ENCODE results near the gene CDS1. TPM values are rescaled to one million over a fixed set of nuclear protein-coding genes. Genes with fewer than 3 reads are reported as not detected.
A peak's percentile ranks its signal among the peaks of the same experiment; 100 is the strongest.
"Not testable (repeated sequence)": the region's sequence is repeated elsewhere in the genome, so short reads cannot be mapped to it uniquely, and the experiment has no call there.

CDS1 gene
- total RNA-seq (1 to 10 TPM; 3.2 to 7.1 (median 4.5) TPM), polyA plus RNA-seq (1 to 10 TPM; 2.7 to 4.6 TPM)

DNA sequence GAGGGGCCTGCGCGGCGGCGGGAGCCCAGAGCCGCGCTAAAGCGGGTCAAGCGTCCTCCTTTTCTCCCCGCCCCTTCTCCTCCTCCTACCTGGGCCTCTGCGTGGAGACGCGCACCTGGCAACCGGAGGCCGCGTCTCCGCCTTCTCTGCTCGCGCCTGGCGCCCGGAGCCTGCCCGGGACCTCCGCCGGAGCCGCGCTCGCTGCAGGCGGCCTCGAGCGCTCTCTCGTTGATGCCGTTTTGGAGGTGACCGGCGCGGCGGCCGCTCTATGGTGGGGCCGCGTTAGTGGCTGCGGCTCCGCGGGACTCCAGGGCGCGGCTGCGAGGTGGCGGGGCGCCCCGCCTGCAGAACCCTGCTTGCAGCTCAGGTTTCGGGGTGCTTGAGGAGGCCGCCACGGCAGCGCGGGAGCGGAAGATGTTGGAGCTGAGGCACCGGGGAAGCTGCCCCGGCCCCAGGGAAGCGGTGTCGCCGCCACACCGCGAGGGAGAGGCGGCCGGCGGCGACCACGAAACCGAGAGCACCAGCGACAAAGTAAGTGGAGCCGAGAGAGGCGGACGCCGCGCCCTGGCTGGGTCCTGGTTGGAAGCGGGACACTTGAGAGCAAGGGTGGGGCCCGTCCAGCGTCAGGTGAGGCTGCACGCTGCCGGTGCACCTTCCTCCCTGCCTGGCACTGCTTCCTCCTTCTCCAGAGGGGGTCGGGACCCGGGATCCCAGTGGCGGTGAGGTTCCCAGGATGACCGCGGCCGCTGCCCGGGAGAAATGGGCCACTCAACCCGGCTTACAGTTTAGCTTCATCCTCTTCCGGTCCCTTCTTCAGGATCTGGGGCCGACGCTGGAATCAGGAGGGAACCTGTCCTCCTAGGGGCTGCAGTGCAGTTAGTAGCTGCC lies at the start of gene CDS1:
TSS of gene CDS1 (plus strand) at position 140 of the 888 bp plus-strand sequence. CDS start at position 415, 275 bp downstream.
- Histone ChIP-seq H3K27ac (peak within 1 kb of the TSS; percentile 87 to 90 (median 88)), H3K27me3 (no peaks in the 10 kb centered on the region), H3K4me3 (peak within 1 kb of the TSS; percentile 71 to 89 (median 83)), H3K36me3 (no peaks in the 10 kb centered on the region), H3K9me3 (no peaks in the 10 kb centered on the region), H3K4me1 (peaks cover 6 to 20% (median 11%) of the 10 kb centered on the region in 3 donors)
- WGBS, 2 donors: 0 to 1% methylated on average over 66 to 88 of the region's 88 CpGs
- TF ChIP-seq, protein P1, sequence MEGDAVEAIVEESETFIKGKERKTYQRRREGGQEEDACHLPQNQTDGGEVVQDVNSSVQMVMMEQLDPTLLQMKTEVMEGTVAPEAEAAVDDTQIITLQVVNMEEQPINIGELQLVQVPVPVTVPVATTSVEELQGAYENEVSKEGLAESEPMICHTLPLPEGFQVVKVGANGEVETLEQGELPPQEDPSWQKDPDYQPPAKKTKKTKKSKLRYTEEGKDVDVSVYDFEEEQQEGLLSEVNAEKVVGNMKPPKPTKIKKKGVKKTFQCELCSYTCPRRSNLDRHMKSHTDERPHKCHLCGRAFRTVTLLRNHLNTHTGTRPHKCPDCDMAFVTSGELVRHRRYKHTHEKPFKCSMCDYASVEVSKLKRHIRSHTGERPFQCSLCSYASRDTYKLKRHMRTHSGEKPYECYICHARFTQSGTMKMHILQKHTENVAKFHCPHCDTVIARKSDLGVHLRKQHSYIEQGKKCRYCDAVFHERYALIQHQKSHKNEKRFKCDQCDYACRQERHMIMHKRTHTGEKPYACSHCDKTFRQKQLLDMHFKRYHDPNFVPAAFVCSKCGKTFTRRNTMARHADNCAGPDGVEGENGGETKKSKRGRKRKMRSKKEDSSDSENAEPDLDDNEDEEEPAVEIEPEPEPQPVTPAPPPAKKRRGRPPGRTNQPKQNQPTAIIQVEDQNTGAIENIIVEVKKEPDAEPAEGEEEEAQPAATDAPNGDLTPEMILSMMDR (IDR thresholded peaks at IDR 0.05): no peak
- intact Hi-C loops (cut with DNase I): no loop called here
- FAIRE-seq: no peak
- ATAC-seq: peak; percentile 73 to 87 (median 82)
- peak; percentile 44 to 87 (median 58) for DNase-seq

DNA sequence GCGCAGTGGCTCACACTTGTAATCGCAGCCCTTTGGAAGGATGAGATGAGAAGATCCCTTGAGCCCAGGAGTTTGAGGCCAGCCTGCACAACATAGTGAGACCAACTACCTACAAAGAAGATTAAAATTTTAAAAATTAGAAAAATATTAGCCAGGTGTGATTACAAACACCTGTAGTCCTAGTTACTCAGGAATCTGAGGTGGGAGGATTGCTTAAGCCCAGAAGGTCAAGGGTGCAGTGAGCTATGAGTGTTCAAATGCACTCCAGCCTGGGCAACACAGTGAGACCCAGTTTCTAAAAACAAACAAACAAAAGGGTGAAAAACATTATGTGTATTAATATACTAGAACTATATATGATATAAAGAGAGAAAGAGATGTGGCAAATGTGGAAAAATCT lies 47.0 kb upstream of the CDS1 start:
- no peaks in the 10 kb centered on the region for H3K36me3 ChIP-seq
- no peak for ATAC-seq
- no peak for DNase-seq
- no peaks in the 10 kb centered on the region for H3K27me3 ChIP-seq
- TF ChIP-seq, protein P1 (IDR thresholded peaks at IDR 0.05): no peak
- no peak overlapping the region for H3K27ac ChIP-seq
- intact Hi-C loops (cut with DNase I): no loop called here
- no peaks in the 10 kb centered on the region for H3K4me1 ChIP-seq
- no peak overlapping the region for H3K4me3 ChIP-seq
- WGBS, 2 donors: 94 to 100% methylated on average over 2 of the region's 2 CpGs
- no peak for FAIRE-seq
- H3K9me3 ChIP-seq: no peaks in the 10 kb centered on the region

DNA sequence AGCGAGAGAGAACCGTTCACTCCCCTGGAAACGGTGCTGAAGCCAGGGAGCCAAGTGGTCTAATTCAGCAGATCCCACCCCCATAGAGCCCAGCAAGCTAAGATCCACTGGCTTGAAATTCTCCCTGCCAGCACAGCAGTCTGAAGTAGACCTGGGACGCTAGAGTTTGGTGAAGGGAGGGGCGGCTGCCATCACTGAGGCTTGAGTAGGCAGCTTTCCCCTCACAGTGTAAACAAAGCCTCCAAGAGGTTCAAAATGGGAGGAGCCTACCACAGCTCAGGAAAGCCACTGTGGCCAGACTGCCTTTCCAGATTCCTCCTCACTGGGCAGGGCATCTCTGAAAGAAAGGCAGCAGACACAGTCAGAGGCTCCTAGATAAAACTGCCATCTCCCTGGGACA lies 37.8 kb upstream of the CDS1 start:
- Histone ChIP-seq H3K27ac (no peak overlapping the region), H3K4me1 (no peaks in the 10 kb centered on the region), H3K9me3 (no peaks in the 10 kb centered on the region), H3K27me3 (no peaks in the 10 kb centered on the region), H3K4me3 (no peak overlapping the region), H3K36me3 (no peaks in the 10 kb centered on the region)
- DNase-seq (no peak), FAIRE-seq (no peak), ATAC-seq (no peak)
- WGBS, 2 donors: 65 to 74% methylated on average over 5 of the region's 5 CpGs
- TF ChIP-seq, protein P1 (IDR thresholded peaks at IDR 0.05): no peak
- intact Hi-C loops (cut with DNase I): no loop called here

DNA sequence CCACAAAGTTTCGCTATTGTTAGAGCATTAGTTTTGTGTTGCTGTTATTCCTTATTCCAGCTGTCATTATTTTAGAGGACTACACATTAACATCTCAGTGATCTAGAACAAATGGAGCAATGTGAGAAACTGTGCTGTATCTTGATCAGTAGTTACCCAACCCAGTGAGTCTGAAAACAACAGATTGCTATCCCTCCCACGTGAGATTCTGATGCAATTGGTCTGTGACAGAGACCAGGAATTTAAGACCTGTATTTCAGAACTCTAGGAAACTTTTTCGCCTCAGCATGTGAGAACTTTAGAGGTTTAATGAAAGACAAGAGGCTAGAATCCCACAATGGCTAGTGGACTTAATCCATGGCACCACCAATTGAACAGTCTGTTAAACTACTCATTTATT lies 35.7 kb upstream of the CDS1 start:
- FAIRE-seq (no peak), DNase-seq (no peak), ATAC-seq (no peak)
- Histone ChIP-seq H3K4me1 (no peaks in the 10 kb centered on the region), H3K4me3 (no peak overlapping the region), H3K36me3 (no peaks in the 10 kb centered on the region), H3K27ac (no peak overlapping the region), H3K27me3 (no peaks in the 10 kb centered on the region), H3K9me3 (no peaks in the 10 kb centered on the region)
- intact Hi-C loops (cut with DNase I): no loop called here
- 80 to 92% methylated on average over 3 of the region's 3 CpGs for WGBS, 2 donors
- TF ChIP-seq, protein P1 (IDR thresholded peaks at IDR 0.05): no peak

DNA sequence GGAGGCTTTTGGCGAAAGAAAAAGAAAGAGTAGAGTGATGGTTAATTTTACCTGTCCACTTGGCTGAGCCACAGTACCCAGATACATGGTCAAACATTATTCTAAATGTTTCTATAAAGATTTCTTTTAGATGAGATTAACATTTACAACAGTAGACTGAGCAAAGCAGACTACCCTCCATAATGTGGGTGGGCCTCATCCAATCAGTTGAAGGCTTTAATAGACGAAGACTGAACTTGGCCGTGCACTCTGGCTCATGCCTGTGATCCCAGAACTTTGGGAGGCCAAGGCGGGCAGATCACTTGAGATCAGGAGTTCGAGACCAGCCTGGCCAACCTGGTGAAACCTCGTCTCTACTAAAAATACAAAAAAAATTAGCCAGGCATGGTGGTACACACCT lies 33.7 kb upstream of the CDS1 start:
- FAIRE-seq; H3K9me3 ChIP-seq; intact Hi-C loops (cut with DNase I); H3K4me1 ChIP-seq; H3K4me3 ChIP-seq; H3K36me3 ChIP-seq; ATAC-seq; DNase-seq; H3K27me3 ChIP-seq; H3K27ac ChIP-seq: not testable (repeated sequence)
- 72 to 86% methylated on average over 6 of the region's 6 CpGs for WGBS, 2 donors

Data from pancreas (tissue), 10 donors.